K562 (cell line): ENCODE measurements around the gene RNF40. TPM values are rescaled to one million over a fixed set of nuclear protein-coding genes. Genes with fewer than 3 reads are reported as not detected.

Experiments used
- ATAC-seq: fragments of 200-7000 bp; cut with Tn5 transposase; 3 replicates; pipeline ENCODE4 v1.9.1; 2020; ENCODE audit warnings: moderate library complexity
- BruUV-seq: library from RNA; stranded (reverse); fragments of 400-500 nt; replicated peaks from 2 replicates; lab custom pipeline; 2021; lab: Mats Ljungman, UMichigan
- CTCF ChIA-PET: fragments of 300-600 bp; formaldehyde crosslinking; extraction: SDS; loops from one replicate; lab custom pipeline; 2021; ENCODE audit warnings: low intra/inter-chr PET ratio; lab: Yijun Ruan, JAX
- POLR2A ChIA-PET: fragments of 300-600, 350-650 bp; sonication (Branson Sonifier 250); formaldehyde crosslinking; extraction: SDS; loops from one replicate; lab custom pipeline; 2021; ENCODE audit warnings: antibody characterized with exemption, inconsistent platforms; lab: Yijun Ruan, JAX
- DNase-seq, 4 experiments: peaks; one replicate each; pipeline versions ENCODE4 v3.0.0 to v3.0.0-alpha.2; 2011 to 2018; ENCODE audit warnings: low spot score in 3 of 4, mixed read lengths in 3 of 4; ENCODE audit errors: extremely low read depth in 1 of 4
- FAIRE-seq: peaks from 2 replicates; lab custom pipeline; 2011; peaks lifted over from hg19 to GRCh38; lab: Jason Lieb, UNC
- H2AFZ ChIP-seq: 2 replicates; pipeline ENCODE4 v1.6.0; 2011; ENCODE audit warnings: low read depth, low read length, control low read depth, inconsistent platforms
- H3K27ac ChIP-seq: fragments of 200-600 bp; 3 replicates; pipeline ENCODE4 v1.8.0; 2011; ENCODE audit warnings: low read depth, mild to moderate bottlenecking, control low read depth, inconsistent platforms, low read length, moderate library complexity, mixed read lengths; ENCODE audit errors: extremely low read depth
- H3K27me3 ChIP-seq, 2 experiments: fragments of 300-600 bp in 1 of 2; 2 replicates in 1 of 2; 3 replicates in 1 of 2; pipeline versions ENCODE4 v1.6.0 to v1.8.0; 2011; ENCODE audit warnings: inconsistent platforms in 2 of 2, low read length in 2 of 2, mild to moderate bottlenecking in 1 of 2, mixed read lengths in 1 of 2, moderate library complexity in 1 of 2; ENCODE audit not compliant: control insufficient read depth in 2 of 2, insufficient read depth in 2 of 2
- H3K36me3 ChIP-seq: fragments of 300-600 bp; 3 replicates; pipeline ENCODE4 v1.8.0; 2011; ENCODE audit warnings: mild to moderate bottlenecking, low read length, inconsistent platforms; ENCODE audit not compliant: control insufficient read depth, insufficient read depth
- H3K4me1 ChIP-seq, 2 experiments: fragments of 200-600 bp in 1 of 2; replicated peaks in 1 of 2; 2 replicates in 1 of 2; 3 replicates in 1 of 2; pipeline versions ENCODE4 v1.5.1 to v1.8.0; 2011; ENCODE audit warnings: inconsistent platforms in 2 of 2, low read length in 2 of 2, mild to moderate bottlenecking in 1 of 2, mixed read lengths in 1 of 2, moderate library complexity in 1 of 2; ENCODE audit not compliant: control insufficient read depth in 2 of 2, insufficient read depth in 2 of 2
- H3K4me2 ChIP-seq: 2 replicates; pipeline ENCODE4 v1.6.1; 2011; ENCODE audit warnings: low read length, control low read depth, inconsistent platforms, mixed read lengths; ENCODE audit not compliant: insufficient read depth
- H3K4me3 ChIP-seq: fragments of 200-600 bp; sonication (generic), shearing (Covaris generic); 2 replicates; pipeline ENCODE4 v1.5.1; 2016; ENCODE audit warnings: control low read depth, inconsistent platforms
- H3K79me2 ChIP-seq: fragments of 200-600 bp; 3 replicates; pipeline ENCODE4 v1.8.0; 2011; ENCODE audit warnings: low read length, inconsistent platforms; ENCODE audit not compliant: control insufficient read depth, insufficient read depth
- H3K9ac ChIP-seq, 2 experiments: 2 replicates each; pipeline versions ENCODE4 v1.6.0 to v1.6.1; 2011; ENCODE audit warnings: low read depth in 2 of 2, low read length in 2 of 2, control low read depth in 1 of 2, inconsistent platforms in 1 of 2, mild to moderate bottlenecking in 1 of 2, mixed read lengths in 1 of 2; ENCODE audit not compliant: insufficient read depth in 1 of 2
- H3K9me1 ChIP-seq: one replicate; pipeline ENCODE4 v1.6.0; 2011; ENCODE audit warnings: inconsistent platforms, mild to moderate bottlenecking, low read length, moderate library complexity; ENCODE audit not compliant: control insufficient read depth, insufficient read depth
- H3K9me3 ChIP-seq: replicated peaks from 2 replicates; pipeline ENCODE4 v1.5.1; 2011; ENCODE audit warnings: low read depth, low read length, inconsistent platforms; ENCODE audit not compliant: control insufficient read depth, insufficient read depth
- H4K20me1 ChIP-seq: replicated peaks from 2 replicates; pipeline ENCODE4 v1.6.1; 2011; ENCODE audit warnings: low read length, inconsistent platforms, mixed read lengths; ENCODE audit not compliant: control insufficient read depth, insufficient read depth
- NFIX ChIP-seq: fragments of 250-450 bp; sonication (Bioruptor Pico); IDR thresholded peaks from 2 replicates; pipeline ENCODE4 v1.4.0; 2020; ENCODE audit warnings: low read depth, mild to moderate bottlenecking, moderate library complexity
- NONO ChIP-seq, 2 experiments: fragments of 200-400 bp in 1 of 2; fragments of 450-650 bp in 1 of 2; formaldehyde crosslinking in 1 of 2; IDR thresholded peaks; 2 replicates each; pipeline ENCODE4 v1.6.1; 2017; ENCODE audit warnings: low read depth in 2 of 2, mild to moderate bottlenecking in 2 of 2, moderate library complexity in 2 of 2, low read length in 1 of 2
- POLR2A ChIP-seq: fragments of 450-650 bp; conservative IDR thresholded peaks from 2 replicates; pipeline ENCODE4 v1.6.1; 2016
- POLR2B ChIP-seq: fragments of 450-650 bp; IDR thresholded peaks from 2 replicates; pipeline ENCODE4 v1.6.1; 2018; ENCODE audit warnings: low read depth; ENCODE audit not compliant: partially characterized antibody
- POLR2G ChIP-seq: fragments of 200-400 bp; formaldehyde crosslinking; IDR thresholded peaks from 2 replicates; pipeline ENCODE4 v1.6.1; 2017; ENCODE audit warnings: low read depth, mild to moderate bottlenecking, antibody characterized with exemption, low read length, moderate library complexity
- SMAD2 ChIP-seq: fragments of 150-350 bp; IDR thresholded peaks from 2 replicates; pipeline ENCODE4 v1.6.1; 2014; ENCODE audit warnings: low read depth, mild to moderate bottlenecking, low read length
- SPI1 ChIP-seq: IDR thresholded peaks from 2 replicates; pipeline ENCODE4 v1.6.1; 2011; ENCODE audit warnings: low read depth, low read length, control low read depth, borderline replicate concordance
- ZNF444 ChIP-seq: fragments of 250-450 bp; sonication (Bioruptor Pico); IDR thresholded peaks from 2 replicates; pipeline ENCODE4 v1.4.0; 2020; ENCODE audit warnings: mild to moderate bottlenecking, moderate library complexity
- WGBS: fragments of 100-300 bp; shearing (Covaris generic); methylation state at CpG from one replicate; pipeline ENCODE4 v1.1.6; 2016; ENCODE audit warnings: low coverage, mixed read lengths; ENCODE audit not compliant: insufficient coverage; ENCODE audit errors: missing lambda C conversion rate; 5-methylcytosine and 5-hydroxymethylcytosine counted together
- in situ Hi-C: fragments of 300-500 bp; cut with MboI; formaldehyde crosslinking; loops from 4 replicates; pipeline ENCODE4 v1.15.0; 2018; ENCODE audit warnings: inconsistent platforms, mixed read lengths
- intact Hi-C: fragments of 100-400 bp; cut with micrococcal nuclease; formaldehyde crosslinking; loops from 2 replicates; pipeline ENCODE4 v1.14.2; 2022
- polyA plus RNA-seq, 8 experiments: library from polyadenylated mRNA; depleted of rRNA in 4 of 8; stranded (reverse) in 5 of 8; unstranded in 3 of 8; fragments of >200 nt; fragmentation: Nextera tagmentation in 2 of 8; fragmentation: Illumina TruSeq in 1 of 8; extraction: Ambion mirVana in 2 of 8; extraction: Trizol in 1 of 8; gene quantifications; 2 replicates each; pipeline versions ENCODE4 v1.2.1 to v1.2.3, GENCODE V29; 2011 to 2014; ENCODE audit warnings: inconsistent platforms in 1 of 8, missing spikeins in 1 of 8
- total RNA-seq, 7 experiments: library from RNA; depleted of rRNA in 6 of 7; stranded (reverse); fragments of >200 nt in 6 of 7; fragmentation: Illumina TruSeq in 2 of 7; extraction: Trizol in 2 of 7; gene quantifications; 2 replicates each; pipeline versions ENCODE4 v1.2.1 to v1.2.3, GENCODE V29; 2011 to 2021; ENCODE audit warnings: low replicate concordance in 1 of 7

The RNF40 gene
- total and polyA plus RNA-seq, 9 of the 15 experiments (the other 6 are each of a cell fraction or from before 2014, with no cell fraction given): 6.2 to 129 (median 81.5) TPM

DNA sequence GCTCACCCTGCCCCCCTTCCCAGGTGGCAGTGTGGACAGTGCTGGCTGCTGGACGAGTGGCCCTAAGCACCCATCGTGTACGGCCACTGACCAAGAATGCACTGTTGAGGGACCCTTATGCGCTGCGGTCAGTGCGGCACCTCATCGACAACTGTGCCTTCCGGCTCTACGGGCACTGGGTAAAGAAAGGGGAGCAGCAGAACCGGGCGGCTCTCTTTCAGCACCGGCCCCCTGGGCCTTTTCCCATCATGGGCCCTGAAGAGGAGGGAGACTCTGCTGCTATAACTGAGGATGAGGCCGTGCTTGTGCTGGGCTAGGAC lies 5.4 kb upstream of the RNF40 start:
- CTCF ChIA-PET: no interaction called here
- TF ChIP-seq SMAD2 (no peak), NFIX (CRISPR knock-in tag) (no peak), SPI1 (no peak), POLR2G (peak; percentile 46), ZNF444 (CRISPR knock-in tag) (no peak)
- intact Hi-C loops (no loop called here), in situ Hi-C loops (no loop called here)
- Histone ChIP-seq H3K9me1 (no peaks in the 10 kb centered on the region), H3K9me3 (no peaks in the 10 kb centered on the region), H3K4me1 (peaks cover 8 to 20% of the 10 kb centered on the region in 2 experiments; a peak in 3 of 5 replicates), H3K36me3 (peaks cover 79% of the 10 kb centered on the region), H3K27ac (no peak overlapping the region), H3K27me3 (no peaks in the 10 kb centered on the region), H3K9ac (no peak overlapping the region; a peak in 1 of 4 replicates), H3K4me3 (no peak overlapping the region), H4K20me1 (no peaks in the 10 kb centered on the region), H3K79me2 (peaks cover 14% of the 10 kb centered on the region; the same call in 2 of the 3 replicates), H2AFZ (no peak overlapping the region), H3K4me2 (no peak overlapping the region)
- FAIRE-seq: no peak
- POLR2A ChIA-PET: interaction anchor here (0.6 to 2.0 kb wide), 5 partner anchors 9 to 100 kb away, joined by 3 to 9 read pairs (median 3); partner anchors contain the start of genes PHKG2 and SRCAP
- no TSS peak for BruUV-seq
- 94% methylated on average over 7 of the region's 13 CpGs for WGBS
- ATAC-seq: no peak
- no peak for DNase-seq

DNA sequence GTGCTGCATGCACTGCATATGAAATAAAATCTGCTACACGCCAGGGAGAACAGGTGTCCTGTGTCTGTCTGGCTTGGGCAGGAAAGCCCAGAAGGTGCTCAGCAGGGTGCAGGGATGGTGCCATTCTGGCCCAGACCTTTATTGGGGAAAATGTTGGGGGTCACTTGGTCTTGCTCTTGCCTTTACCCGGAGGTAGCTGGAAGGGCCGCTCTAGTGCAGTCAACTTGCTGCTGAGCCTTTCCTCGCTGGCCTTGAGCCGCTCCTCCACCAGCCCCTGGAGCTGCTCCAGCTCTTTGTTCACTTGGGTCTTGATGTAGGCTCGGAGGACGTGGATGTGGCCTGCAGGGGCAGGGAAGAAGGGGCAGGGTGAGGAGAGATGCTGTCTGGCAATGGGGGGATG lies 4.8 kb upstream of the RNF40 start:
- 89% methylated on average over 7 of the region's 7 CpGs for WGBS
- H3K9me1 ChIP-seq: no peaks in the 10 kb centered on the region
- DNase-seq (no peak), ATAC-seq (no peak), FAIRE-seq (no peak)
- H2AFZ ChIP-seq: no peak overlapping the region
- H3K9me3 ChIP-seq: no peaks in the 10 kb centered on the region
- H3K4me3 ChIP-seq: no peak overlapping the region
- POLR2A ChIA-PET: interaction anchor here (0.6 to 2.0 kb wide), 5 partner anchors 9 to 164 kb away, joined by 3 to 9 read pairs (median 3); partner anchors contain the start of gene PHKG2
- H3K9ac ChIP-seq: peak overlapping the region in 1 of 2 experiments; percentile 36; a peak in 2 of 4 replicates
- H3K4me1 ChIP-seq: peaks cover 8 to 24% of the 10 kb centered on the region in 2 experiments; a peak in 3 of 5 replicates
- no peaks in the 10 kb centered on the region for H4K20me1 ChIP-seq
- peak; percentile 4; the same call in 1 of the 2 replicates for TF ChIP-seq POLR2A
- TF ChIP-seq NONO (IDR thresholded peaks at IDR 0.05; ENCODE audit: low read depth in 2 of 2, low read length in 1 of 2): no peak
- peak; percentile 25 for TF ChIP-seq POLR2B
- intact Hi-C loops: no loop called here
- H3K79me2 ChIP-seq: peaks cover 19% of the 10 kb centered on the region
- in situ Hi-C loops: no loop called here
- no peak overlapping the region for H3K27ac ChIP-seq
- BruUV-seq: no TSS peak
- no peak overlapping the region for H3K4me2 ChIP-seq
- no peaks in the 10 kb centered on the region for H3K27me3 ChIP-seq
- peaks cover 74% of the 10 kb centered on the region for H3K36me3 ChIP-seq
- CTCF ChIA-PET: no interaction called here
